HUES48 (cell line): ENCODE results near the gene CDK11B.
A peak's percentile ranks its signal among the peaks of the same experiment; 100 is the strongest.
"Not testable (repeated sequence)": the region's sequence is repeated elsewhere in the genome, so short reads cannot be mapped to it uniquely, and the experiment has no call there.

ENCODE experiments used
- H3K27ac ChIP-seq: one replicate; pipeline ENCODE4 v1.7.0; 2013; ENCODE audit warnings: low read depth, low read length, inconsistent platforms
- H3K27me3 ChIP-seq: 2 replicates; pipeline ENCODE4 v1.6.1; 2013; ENCODE audit warnings: mild to moderate bottlenecking, low read length; ENCODE audit not compliant: control insufficient read depth, insufficient read depth
- H3K36me3 ChIP-seq: 2 replicates; pipeline ENCODE4 v1.6.1; 2013; ENCODE audit warnings: low read length; ENCODE audit not compliant: control insufficient read depth, insufficient read depth
- H3K4me1 ChIP-seq: 2 replicates; pipeline ENCODE4 v1.6.1; 2013; ENCODE audit warnings: mild to moderate bottlenecking, low read length; ENCODE audit not compliant: control insufficient read depth, insufficient read depth
- H3K4me3 ChIP-seq: 2 replicates; pipeline ENCODE4 v1.5.1; 2013; ENCODE audit warnings: mild to moderate bottlenecking, low read depth, low read length
- H3K9ac ChIP-seq: 2 replicates; pipeline ENCODE4 v1.6.1; 2013; ENCODE audit warnings: mild to moderate bottlenecking, low read depth, low read length, moderate library complexity
- H3K9me3 ChIP-seq: 2 replicates; pipeline ENCODE4 v1.6.1; 2013; ENCODE audit warnings: low read length; ENCODE audit not compliant: control insufficient read depth, insufficient read depth

Gene CDK11B

DNA sequence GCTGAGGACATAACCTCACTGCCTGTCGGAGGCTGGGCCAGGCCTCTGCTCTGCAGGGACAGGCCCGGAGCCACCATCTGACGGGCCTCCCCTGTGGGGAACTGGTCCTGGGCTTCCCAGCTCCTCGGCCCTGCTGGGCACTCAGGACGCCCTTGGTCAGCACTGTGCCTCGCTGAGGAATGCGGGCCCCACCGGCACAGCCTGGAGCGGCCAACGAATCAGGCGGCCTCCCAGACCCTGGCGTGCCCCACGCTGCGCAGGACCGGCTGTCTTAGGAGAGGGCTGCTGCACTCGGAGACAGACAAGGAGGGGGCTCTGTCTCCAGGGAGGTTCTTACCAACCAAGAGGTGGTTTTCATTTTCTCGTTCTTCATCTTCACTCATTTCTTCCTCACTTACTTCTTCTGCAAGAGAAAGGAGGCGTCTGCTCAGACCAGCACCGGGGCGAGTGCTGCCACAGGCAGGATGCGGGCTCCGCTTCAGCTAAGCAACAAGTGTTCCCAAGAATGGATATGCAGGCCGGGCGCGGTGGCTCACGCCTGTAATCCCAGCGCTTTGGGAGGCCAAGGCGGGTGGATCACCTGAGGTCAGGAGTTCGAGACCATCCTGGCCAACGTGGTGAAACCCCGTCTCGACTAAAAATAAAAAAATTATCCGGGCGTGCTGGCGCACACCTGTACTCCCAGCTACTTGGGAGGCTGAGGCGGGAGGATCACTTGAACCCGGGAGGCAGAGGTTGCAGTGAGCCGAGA is 17.9 kb downstream of the CDK11B start:
- peaks cover 14% of the 10 kb centered on the region for H3K36me3 ChIP-seq
- not testable (repeated sequence) for H3K4me1 ChIP-seq, H3K27me3 ChIP-seq, H3K4me3 ChIP-seq, H3K27ac ChIP-seq, H3K9me3 ChIP-seq, H3K9ac ChIP-seq

DNA sequence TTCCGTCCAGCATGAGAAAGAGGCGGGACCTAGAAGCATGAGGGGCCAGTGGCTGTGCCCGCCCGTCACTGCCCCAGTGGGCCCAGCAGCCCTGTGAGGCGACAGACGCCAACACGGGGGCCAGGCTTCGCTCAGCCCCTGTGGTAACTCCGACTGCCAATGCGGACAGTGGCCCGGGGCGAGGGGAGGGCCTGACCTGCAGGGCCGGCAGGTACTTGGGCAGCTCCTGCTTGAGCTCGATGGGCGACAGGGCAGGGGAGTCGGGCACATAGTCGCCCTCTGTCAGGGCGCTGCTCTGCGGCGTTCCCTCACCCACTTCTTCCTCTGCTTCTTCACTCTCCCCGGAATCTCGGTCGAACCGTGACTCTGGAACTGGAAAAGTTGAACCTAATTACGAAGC is 18.7 kb downstream of the CDK11B start:
- H3K4me3 ChIP-seq, H3K27ac ChIP-seq, H3K4me1 ChIP-seq: not testable (repeated sequence)

DNA sequence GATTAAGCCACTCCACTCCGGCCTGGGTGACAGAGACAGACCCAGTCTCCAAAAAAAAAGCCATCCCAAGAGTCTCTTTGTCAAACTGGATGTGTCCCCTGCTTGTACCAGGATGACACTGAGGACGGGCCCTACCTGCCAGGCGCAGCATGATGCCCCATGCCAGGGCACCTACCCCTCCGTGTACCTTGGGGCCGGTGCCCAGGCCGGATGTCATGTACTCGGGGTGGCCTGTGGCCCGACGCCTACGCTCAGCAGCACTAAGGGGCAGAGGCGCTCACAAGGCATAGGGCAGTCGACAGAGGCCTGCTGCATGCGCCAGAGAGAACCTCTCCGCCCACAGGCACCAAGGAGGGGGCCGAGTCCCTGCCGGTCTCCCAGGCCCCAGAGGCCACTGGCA is 19.4 kb downstream of the CDK11B start:
- not testable (repeated sequence) for H3K9me3 ChIP-seq, H3K4me3 ChIP-seq, H3K9ac ChIP-seq, H3K27me3 ChIP-seq, H3K4me1 ChIP-seq, H3K27ac ChIP-seq
- peaks cover 14% of the 10 kb centered on the region for H3K36me3 ChIP-seq

More for the DNA sequence above, 18.7 kb downstream of the CDK11B start:
- H3K9me3 ChIP-seq, H3K9ac ChIP-seq, H3K27me3 ChIP-seq: not testable (repeated sequence)
- peaks cover 14% of the 10 kb centered on the region for H3K36me3 ChIP-seq

DNA sequence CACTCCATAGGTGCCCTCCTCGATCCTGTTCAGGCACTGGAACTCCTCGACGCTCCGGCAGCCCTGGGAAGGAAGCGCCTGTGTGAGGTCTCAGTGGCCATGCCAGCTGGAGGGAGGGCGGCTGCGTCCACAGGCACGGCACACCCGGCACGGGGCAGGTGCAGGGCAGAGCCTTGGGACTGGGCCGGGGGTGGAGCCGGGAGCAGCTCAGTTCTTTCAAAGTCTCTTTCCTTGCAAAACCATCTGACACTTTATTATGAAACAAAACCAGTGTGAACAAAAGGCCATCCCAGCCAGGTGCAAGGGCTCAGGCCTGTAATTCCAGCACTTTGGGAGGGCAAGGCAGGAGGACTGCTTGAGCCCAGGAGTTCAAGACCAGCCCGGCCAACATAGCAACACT is 20.3 kb downstream of the CDK11B start:
- H3K27me3 ChIP-seq, H3K9ac ChIP-seq, H3K9me3 ChIP-seq, H3K4me1 ChIP-seq, H3K4me3 ChIP-seq, H3K27ac ChIP-seq: not testable (repeated sequence)
- peaks cover 14% of the 10 kb centered on the region for H3K36me3 ChIP-seq

DNA sequence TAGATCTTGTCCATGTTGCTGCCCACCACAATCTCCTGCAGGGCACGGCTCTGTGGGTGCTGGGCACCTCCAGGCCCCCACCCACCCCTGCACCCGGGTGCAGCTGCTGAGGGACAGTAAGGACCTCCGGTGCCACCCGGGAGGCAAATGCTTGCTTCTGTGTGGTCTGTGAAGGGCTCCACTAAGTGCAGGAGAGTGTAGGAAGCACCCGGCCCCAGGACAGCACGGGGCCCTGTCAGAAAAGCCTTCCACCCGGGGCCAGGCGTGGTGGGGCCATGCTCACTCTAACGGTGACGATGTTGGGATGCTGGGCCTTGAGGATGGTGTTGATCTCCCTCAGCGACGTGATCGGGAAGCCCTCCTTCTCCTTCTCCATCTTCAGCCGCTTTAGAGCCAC is 21.3 kb downstream of the CDK11B start:
- H3K9me3 ChIP-seq, H3K9ac ChIP-seq, H3K4me3 ChIP-seq, H3K4me1 ChIP-seq, H3K27ac ChIP-seq, H3K27me3 ChIP-seq: not testable (repeated sequence)
- peaks cover 14% of the 10 kb centered on the region for H3K36me3 ChIP-seq

DNA sequence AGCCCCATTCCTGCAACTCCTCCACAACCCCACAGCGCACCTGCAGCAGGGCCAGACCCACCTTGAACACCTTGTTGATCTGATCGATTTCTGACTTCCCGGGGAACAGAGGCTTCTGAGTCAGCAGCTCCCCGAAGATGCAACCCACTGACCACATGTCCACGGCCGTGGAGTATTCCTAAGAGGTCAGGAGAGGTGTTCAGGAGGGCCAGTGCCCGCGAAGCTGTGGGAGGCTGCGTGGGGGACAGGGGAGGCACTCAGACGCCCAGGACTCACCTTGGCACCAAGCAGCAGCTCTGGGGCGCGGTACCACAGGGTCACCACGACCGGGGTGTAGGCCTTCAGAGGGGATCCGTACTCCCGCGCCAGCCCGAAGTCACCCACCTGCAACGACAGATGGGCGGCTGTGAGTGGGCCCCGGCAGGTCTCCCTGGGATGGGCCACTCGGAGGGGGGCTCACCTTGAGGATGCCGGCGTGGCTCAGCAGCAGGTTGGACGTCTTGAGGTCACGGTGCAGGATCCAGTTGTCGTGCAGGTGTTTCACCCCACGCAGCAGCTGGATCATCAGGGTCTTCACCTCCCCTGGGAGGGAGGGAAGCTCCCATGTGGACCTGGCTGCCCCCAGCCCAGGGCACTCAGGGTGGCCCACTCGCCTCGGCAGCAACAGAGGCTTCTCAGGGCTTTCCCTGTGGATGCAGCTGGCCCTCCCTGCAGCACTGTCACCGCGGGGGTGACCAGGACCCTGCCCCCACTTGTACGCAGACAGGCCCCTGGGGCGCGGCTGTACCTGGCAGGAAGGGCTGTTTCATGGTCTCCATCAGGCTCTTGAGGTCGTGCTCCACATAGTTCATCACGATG is 22.0 kb downstream of the CDK11B start:
- peaks cover 14% of the 10 kb centered on the region for H3K36me3 ChIP-seq
- not testable (repeated sequence) for H3K4me3 ChIP-seq

DNA sequence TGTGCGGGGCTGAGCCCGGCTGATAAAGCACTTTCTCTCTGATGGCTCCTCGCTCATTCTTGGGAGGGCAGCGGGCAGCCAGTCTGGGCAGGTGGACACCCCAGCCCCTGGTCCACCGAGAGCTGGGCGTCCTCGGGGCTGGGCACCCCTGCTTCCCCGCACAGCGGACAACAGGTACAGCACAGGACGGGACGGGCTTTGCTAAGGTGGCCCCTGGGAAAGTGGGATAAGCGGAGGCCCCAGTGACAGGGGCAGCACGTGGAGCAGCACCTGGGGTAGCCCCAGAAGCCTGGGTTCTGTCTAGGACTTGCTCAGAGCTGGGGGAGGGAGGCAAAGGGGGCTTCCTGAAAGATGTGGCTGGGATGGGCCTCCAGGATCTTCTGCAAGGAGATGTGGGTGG is 24.2 kb downstream of the CDK11B start:
- not testable (repeated sequence) for H3K4me3 ChIP-seq, H3K27ac ChIP-seq, H3K4me1 ChIP-seq, H3K9me3 ChIP-seq, H3K9ac ChIP-seq
- peaks cover 14% of the 10 kb centered on the region for H3K36me3 ChIP-seq
- H3K27me3 ChIP-seq = peaks cover 21% of the 10 kb centered on the region

More for the DNA sequence above, 22.0 kb downstream of the CDK11B start:
- not testable (repeated sequence) for H3K9me3 ChIP-seq, H3K27ac ChIP-seq, H3K4me1 ChIP-seq, H3K9ac ChIP-seq, H3K27me3 ChIP-seq

DNA sequence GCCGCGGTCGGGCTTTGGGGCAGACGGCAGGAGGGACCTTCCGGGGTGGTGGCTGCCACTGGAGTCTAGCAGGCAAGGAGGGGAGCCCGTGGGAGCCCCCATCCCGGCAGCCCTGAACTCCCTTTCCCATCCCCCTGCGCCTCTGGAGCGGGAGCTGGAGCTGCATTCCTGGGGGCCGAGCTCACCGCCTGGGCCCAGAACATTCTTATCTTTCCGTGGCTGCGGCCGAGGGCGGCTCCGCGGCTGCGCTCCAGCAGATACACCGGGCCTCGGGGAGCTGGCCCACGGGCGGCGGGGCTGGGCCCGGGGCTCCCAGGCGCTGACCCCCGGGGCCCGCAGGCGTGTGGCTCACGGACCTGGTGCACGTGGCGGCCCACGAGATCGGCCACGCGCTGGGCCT is 25.4 kb downstream of the CDK11B start:
- not testable (repeated sequence) for H3K4me1 ChIP-seq, H3K4me3 ChIP-seq, H3K9me3 ChIP-seq, H3K27ac ChIP-seq, H3K9ac ChIP-seq
- Histone ChIP-seq H3K27me3 (peaks cover 21% of the 10 kb centered on the region), H3K36me3 (peaks cover 12% of the 10 kb centered on the region)

DNA sequence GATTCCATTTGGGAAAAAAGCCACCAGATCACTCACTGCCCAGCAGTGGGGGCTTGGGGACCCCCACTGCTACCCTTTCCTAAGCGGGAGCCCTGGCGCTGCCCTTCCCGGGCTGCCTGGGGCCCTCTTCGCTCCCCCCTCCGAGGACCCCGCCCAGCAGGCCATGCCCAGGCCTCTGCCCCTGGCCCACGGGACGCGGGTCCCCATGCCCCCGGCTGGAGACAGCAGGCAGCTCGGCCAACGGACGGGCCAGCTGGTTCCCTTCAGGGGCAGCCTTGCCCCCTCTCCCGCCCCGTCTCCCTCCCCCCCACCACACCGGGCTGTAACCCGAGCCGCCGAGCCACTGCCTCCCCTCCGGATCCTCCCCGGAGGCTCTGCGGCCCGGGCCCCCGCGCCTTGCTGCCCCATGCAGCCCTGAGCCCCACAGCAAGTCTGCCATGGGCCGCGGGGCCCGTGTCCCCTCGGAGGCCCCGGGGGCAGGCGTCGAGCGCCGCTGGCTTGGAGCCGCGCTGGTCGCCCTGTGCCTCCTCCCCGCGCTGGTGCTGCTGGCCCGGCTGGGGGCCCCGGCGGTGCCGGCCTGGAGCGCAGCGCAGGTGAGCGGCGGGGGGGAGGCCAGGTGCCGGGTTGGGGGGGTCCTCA is 26.9 kb downstream of the CDK11B start, which contains the start of gene MMP23B:
MMP23B (plus strand) TSS at position 392 of the 639 bp plus-strand sequence; CDS start at position 438, 46 bp downstream.
- peak within 1 kb of the TSS; percentile 46; the same call in 1 of the 2 replicates for H3K4me3 ChIP-seq

DNA sequence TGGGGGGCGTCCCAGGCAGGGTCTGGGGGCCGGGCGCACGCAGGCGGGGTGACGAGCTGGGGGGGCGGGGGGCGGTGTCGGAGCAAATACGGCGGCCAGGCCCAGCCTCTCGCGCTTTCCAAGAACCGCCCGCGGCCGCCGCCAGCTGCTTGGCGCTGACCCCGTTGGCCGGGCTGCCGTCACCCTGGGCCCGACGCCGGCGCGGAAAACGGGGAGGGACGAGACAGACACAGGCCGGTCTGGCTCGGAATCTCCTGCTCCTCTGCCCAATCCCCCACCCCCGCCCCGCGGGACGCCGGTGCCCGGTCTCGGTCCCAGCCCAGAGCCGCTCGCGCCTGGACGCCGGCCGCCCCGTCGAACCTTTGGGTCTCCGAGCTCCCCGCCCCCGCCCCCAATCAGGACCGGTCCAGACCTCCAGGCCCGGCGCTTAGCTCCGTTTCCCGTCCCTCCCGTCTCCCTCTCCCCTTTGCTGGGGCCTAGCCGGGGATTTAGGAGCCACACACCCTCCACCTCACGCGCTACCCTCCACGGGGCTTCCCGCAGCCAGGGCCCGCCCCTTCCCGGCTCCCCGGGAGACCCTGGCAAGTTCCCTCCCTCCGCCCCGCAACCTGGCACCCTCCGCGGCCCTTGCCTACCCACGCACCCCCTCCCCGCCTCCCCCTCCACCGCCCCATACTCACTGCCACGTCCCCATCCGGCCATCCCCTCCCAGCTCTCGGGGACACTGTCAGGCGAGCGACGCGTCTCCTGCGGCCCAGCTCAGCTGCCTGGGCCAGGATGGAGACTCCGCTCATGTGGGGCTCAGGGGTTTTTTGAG is 27.6 kb downstream of the CDK11B start:
- Histone ChIP-seq H3K27ac (no peak overlapping the region), H3K4me3 (peak overlapping the region; percentile 46; the same call in 1 of the 2 replicates), H3K9ac (no peak overlapping the region)

More for the DNA sequence above, 26.9 kb downstream of the CDK11B start, which contains the start of gene MMP23B:
- Histone ChIP-seq H3K27ac (no peak within 1 kb of the TSS), H3K9ac (no peak within 1 kb of the TSS), H3K9me3 (no peaks in the 10 kb centered on the region), H3K4me1 (no peaks in the 10 kb centered on the region; the same call in 1 of the 2 replicates), H3K36me3 (peaks cover 7% of the 10 kb centered on the region), H3K27me3 (peaks cover 21% of the 10 kb centered on the region)

More for the DNA sequence above, 27.6 kb downstream of the CDK11B start:
- Histone ChIP-seq H3K9me3 (no peaks in the 10 kb centered on the region), H3K27me3 (peaks cover 21% of the 10 kb centered on the region), H3K36me3 (no peaks in the 10 kb centered on the region), H3K4me1 (no peaks in the 10 kb centered on the region; the same call in 1 of the 2 replicates)
